Uterus (tissue), 2 donors: ENCODE data around the gene PF4V1.

Experiments
- POLR2A ChIP-seq, 2 donors: fragments of 450-650 bp; IDR thresholded peaks; one replicate each; pipeline ENCODE4 v1.6.1; 2016; ENCODE audit warnings: antibody characterized with exemption in 2 of 2, mild to moderate bottlenecking in 1 of 2, moderate library complexity in 1 of 2
- TF ChIP-seq, protein P1 (sequence below), 4 experiments: fragments of 200-600 bp in 2 of 4; fragments of 450-650 bp in 2 of 4; sonication (generic) in 2 of 4; IDR thresholded peaks; one replicate each; pipeline ENCODE4 v1.5.1; 2016 to 2019; ENCODE audit warnings: antibody characterized with exemption in 4 of 4, mild to moderate bottlenecking in 2 of 4, moderate library complexity in 1 of 4

DNA sequence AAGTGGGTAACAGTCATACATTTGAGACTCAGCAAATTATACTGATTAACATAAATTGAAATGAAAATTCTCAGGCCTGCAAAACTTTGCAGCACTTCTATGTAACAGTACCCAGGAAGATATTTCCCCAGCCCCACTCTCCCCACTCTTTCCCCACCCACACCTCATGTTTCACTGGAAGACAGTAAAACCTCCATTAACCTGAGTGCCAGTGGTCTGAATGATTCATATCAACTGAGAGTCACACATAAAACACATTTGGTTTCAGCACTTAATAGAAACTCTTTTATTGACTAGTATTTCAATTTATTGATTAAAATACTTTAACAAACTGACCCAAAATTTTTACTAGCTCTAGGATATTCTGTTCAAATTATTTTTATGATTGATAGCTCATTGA, 9.7 kb upstream of the PF4V1 start:
- TF ChIP-seq, protein P1, sequence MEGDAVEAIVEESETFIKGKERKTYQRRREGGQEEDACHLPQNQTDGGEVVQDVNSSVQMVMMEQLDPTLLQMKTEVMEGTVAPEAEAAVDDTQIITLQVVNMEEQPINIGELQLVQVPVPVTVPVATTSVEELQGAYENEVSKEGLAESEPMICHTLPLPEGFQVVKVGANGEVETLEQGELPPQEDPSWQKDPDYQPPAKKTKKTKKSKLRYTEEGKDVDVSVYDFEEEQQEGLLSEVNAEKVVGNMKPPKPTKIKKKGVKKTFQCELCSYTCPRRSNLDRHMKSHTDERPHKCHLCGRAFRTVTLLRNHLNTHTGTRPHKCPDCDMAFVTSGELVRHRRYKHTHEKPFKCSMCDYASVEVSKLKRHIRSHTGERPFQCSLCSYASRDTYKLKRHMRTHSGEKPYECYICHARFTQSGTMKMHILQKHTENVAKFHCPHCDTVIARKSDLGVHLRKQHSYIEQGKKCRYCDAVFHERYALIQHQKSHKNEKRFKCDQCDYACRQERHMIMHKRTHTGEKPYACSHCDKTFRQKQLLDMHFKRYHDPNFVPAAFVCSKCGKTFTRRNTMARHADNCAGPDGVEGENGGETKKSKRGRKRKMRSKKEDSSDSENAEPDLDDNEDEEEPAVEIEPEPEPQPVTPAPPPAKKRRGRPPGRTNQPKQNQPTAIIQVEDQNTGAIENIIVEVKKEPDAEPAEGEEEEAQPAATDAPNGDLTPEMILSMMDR (IDR thresholded peaks at IDR 0.05): no peak
- TF ChIP-seq POLR2A (IDR thresholded peaks at IDR 0.05): no peak
